ENCODE data around the gene HSP90B1.

Gene HSP90B1

GRCh38 chr12:103958621-103959020 lies 28.4 kb downstream of the HSP90B1 start:
- peaks cover 5 to 8% of the 10 kb centered on the region in 2 donors for H3K36me3 ChIP-seq (ENCODE audit: control insufficient read depth in 1 of 2, insufficient read depth in 2 of 2, low read length in 2 of 2)
- no peak overlapping the region for H3K4me3 ChIP-seq (ENCODE audit: low read depth in 1 of 2, low read length in 2 of 2)
- H3K27me3 ChIP-seq (ENCODE audit: low read depth, low read length): no peaks in the 10 kb centered on the region
- H3K27ac ChIP-seq (ENCODE audit: low read length): no peak overlapping the region
- no peaks in the 10 kb centered on the region for H3K9me3 ChIP-seq (ENCODE audit: control insufficient read depth in 1 of 2, low read length in 2 of 2)
- peaks cover 10 to 20% of the 10 kb centered on the region in 2 donors for H3K4me1 ChIP-seq (ENCODE audit: control insufficient read depth in 1 of 2, insufficient read depth in 2 of 2, low read length in 2 of 2)

- no peak overlapping the region for H3K4me3 ChIP-seq (ENCODE audit: low read depth in 1 of 2, low read length in 2 of 2)
- no peak overlapping the region for H3K27ac ChIP-seq (ENCODE audit: low read length)
- no peaks in the 10 kb centered on the region for H3K27me3 ChIP-seq (ENCODE audit: low read depth, low read length)
- H3K4me1 ChIP-seq (ENCODE audit: control insufficient read depth in 1 of 2, insufficient read depth in 2 of 2, low read length in 2 of 2): peaks cover 14 to 20% of the 10 kb centered on the region in 2 donors
- no peaks in the 10 kb centered on the region for H3K36me3 ChIP-seq (ENCODE audit: control insufficient read depth in 1 of 2, insufficient read depth in 2 of 2, low read length in 2 of 2)
- no peaks in the 10 kb centered on the region for H3K9me3 ChIP-seq (ENCODE audit: control insufficient read depth in 1 of 2, low read length in 2 of 2)
These were observed 30.5 kb downstream of the HSP90B1 start for GRCh38 chr12:103960616-103961227.

- H3K27ac ChIP-seq (ENCODE audit: low read length): no peak overlapping the region
- H3K4me3 ChIP-seq (ENCODE audit: low read depth in 1 of 2, low read length in 2 of 2): no peak overlapping the region
- H3K4me1 ChIP-seq (ENCODE audit: control insufficient read depth in 1 of 2, insufficient read depth in 2 of 2, low read length in 2 of 2): peaks cover 7 to 25% of the 10 kb centered on the region in 2 donors
- H3K9me3 ChIP-seq (ENCODE audit: control insufficient read depth in 1 of 2, low read length in 2 of 2): no peaks in the 10 kb centered on the region
- no peaks in the 10 kb centered on the region for H3K36me3 ChIP-seq (ENCODE audit: control insufficient read depth in 1 of 2, insufficient read depth in 2 of 2, low read length in 2 of 2)
- no peaks in the 10 kb centered on the region for H3K27me3 ChIP-seq (ENCODE audit: low read depth, low read length)
These were observed 32.3 kb downstream of the HSP90B1 start for GRCh38 chr12:103962493-103962892.

GRCh38 chr12:103964805-103965204 lies 34.6 kb downstream of the HSP90B1 start:
- Histone ChIP-seq H3K4me1 (ENCODE audit: control insufficient read depth in 1 of 2, insufficient read depth in 2 of 2, low read length in 2 of 2) (peaks cover 7 to 32% of the 10 kb centered on the region in 2 donors), H3K27ac (ENCODE audit: low read length) (peak overlapping the region; percentile 99)

GRCh38 chr12:103965255-103965589 lies 35.0 kb downstream of the HSP90B1 start:
- H3K9me3 ChIP-seq (ENCODE audit: control insufficient read depth in 1 of 2, low read length in 2 of 2): no peaks in the 10 kb centered on the region

More at GRCh38 chr12:103964805-103965204, 34.6 kb downstream of the HSP90B1 start:
- Histone ChIP-seq H3K36me3 (ENCODE audit: control insufficient read depth in 1 of 2, insufficient read depth in 2 of 2, low read length in 2 of 2) (peaks cover 0 to 3% of the 10 kb centered on the region in 2 donors), H3K9me3 (ENCODE audit: control insufficient read depth in 1 of 2, low read length in 2 of 2) (no peaks in the 10 kb centered on the region), H3K4me3 (ENCODE audit: low read depth in 1 of 2, low read length in 2 of 2) (peak overlapping the region; percentile 77 to 88), H3K27me3 (ENCODE audit: low read depth, low read length) (no peaks in the 10 kb centered on the region)

GRCh38 chr12:103965590-103966504 lies 35.6 kb downstream of the HSP90B1 start, which contains the start of gene TDG:
TDG (plus strand) TSS chr12:103965872; CDS start chr12:103966038, 166 bp downstream.
- Histone ChIP-seq H3K27me3 (ENCODE audit: low read depth, low read length) (no peaks in the 10 kb centered on the region), H3K27ac (ENCODE audit: low read length) (peak within 1 kb of the TSS; percentile 99), H3K36me3 (ENCODE audit: control insufficient read depth in 1 of 2, insufficient read depth in 2 of 2, low read length in 2 of 2) (peaks cover 0 to 3% of the 10 kb centered on the region in 2 donors), H3K4me1 (ENCODE audit: control insufficient read depth in 1 of 2, insufficient read depth in 2 of 2, low read length in 2 of 2) (peaks cover 7 to 32% of the 10 kb centered on the region in 2 donors), H3K9me3 (ENCODE audit: control insufficient read depth in 1 of 2, low read length in 2 of 2) (no peaks in the 10 kb centered on the region), H3K4me3 (ENCODE audit: low read depth in 1 of 2, low read length in 2 of 2) (peak within 1 kb of the TSS; percentile 77 to 88)

More at GRCh38 chr12:103965255-103965589, 35.0 kb downstream of the HSP90B1 start:
- Histone ChIP-seq H3K4me3 (ENCODE audit: low read depth in 1 of 2, low read length in 2 of 2) (peak overlapping the region; percentile 77 to 88), H3K27ac (ENCODE audit: low read length) (peak overlapping the region; percentile 99), H3K36me3 (ENCODE audit: control insufficient read depth in 1 of 2, insufficient read depth in 2 of 2, low read length in 2 of 2) (peaks cover 0 to 3% of the 10 kb centered on the region in 2 donors), H3K27me3 (ENCODE audit: low read depth, low read length) (no peaks in the 10 kb centered on the region), H3K4me1 (ENCODE audit: control insufficient read depth in 1 of 2, insufficient read depth in 2 of 2, low read length in 2 of 2) (peaks cover 7 to 32% of the 10 kb centered on the region in 2 donors)

GRCh38 chr12:103966736-103967135 lies 36.5 kb downstream of the HSP90B1 start:
- H3K27ac ChIP-seq (ENCODE audit: low read length): peak overlapping the region; percentile 99

GRCh38 chr12:103969391-103969790 lies 39.2 kb downstream of the HSP90B1 start:
- peaks cover 0 to 3% of the 10 kb centered on the region in 2 donors for H3K36me3 ChIP-seq (ENCODE audit: control insufficient read depth in 1 of 2, insufficient read depth in 2 of 2, low read length in 2 of 2)
- H3K4me3 ChIP-seq (ENCODE audit: low read depth in 1 of 2, low read length in 2 of 2): no peak overlapping the region
- no peaks in the 10 kb centered on the region for H3K9me3 ChIP-seq (ENCODE audit: control insufficient read depth in 1 of 2, low read length in 2 of 2)
- H3K27me3 ChIP-seq (ENCODE audit: low read depth, low read length): no peaks in the 10 kb centered on the region
- peaks cover 5 to 24% of the 10 kb centered on the region in 2 donors for H3K4me1 ChIP-seq (ENCODE audit: control insufficient read depth in 1 of 2, insufficient read depth in 2 of 2, low read length in 2 of 2)
- peak overlapping the region; percentile 10 for H3K27ac ChIP-seq (ENCODE audit: low read length)

More at GRCh38 chr12:103966736-103967135, 36.5 kb downstream of the HSP90B1 start:
- no peaks in the 10 kb centered on the region for H3K9me3 ChIP-seq (ENCODE audit: control insufficient read depth in 1 of 2, low read length in 2 of 2)
- H3K36me3 ChIP-seq (ENCODE audit: control insufficient read depth in 1 of 2, insufficient read depth in 2 of 2, low read length in 2 of 2): peaks cover 0 to 3% of the 10 kb centered on the region in 2 donors
- peak overlapping the region; percentile 77 to 88 for H3K4me3 ChIP-seq (ENCODE audit: low read depth in 1 of 2, low read length in 2 of 2)
- peaks cover 7 to 32% of the 10 kb centered on the region in 2 donors for H3K4me1 ChIP-seq (ENCODE audit: control insufficient read depth in 1 of 2, insufficient read depth in 2 of 2, low read length in 2 of 2)
- H3K27me3 ChIP-seq (ENCODE audit: low read depth, low read length): no peaks in the 10 kb centered on the region

- peaks cover 4 to 16% of the 10 kb centered on the region in 2 donors for H3K36me3 ChIP-seq (ENCODE audit: control insufficient read depth in 1 of 2, insufficient read depth in 2 of 2, low read length in 2 of 2)
- H3K4me1 ChIP-seq (ENCODE audit: control insufficient read depth in 1 of 2, insufficient read depth in 2 of 2, low read length in 2 of 2): no peaks in the 10 kb centered on the region
- H3K27me3 ChIP-seq (ENCODE audit: low read depth, low read length): no peaks in the 10 kb centered on the region
- H3K9me3 ChIP-seq (ENCODE audit: control insufficient read depth in 1 of 2, low read length in 2 of 2): no peaks in the 10 kb centered on the region
- H3K27ac ChIP-seq (ENCODE audit: low read length): no peak overlapping the region
- H3K4me3 ChIP-seq (ENCODE audit: low read depth in 1 of 2, low read length in 2 of 2): no peak overlapping the region
These were observed 43.7 kb downstream of the HSP90B1 start for GRCh38 chr12:103973909-103974308.

GRCh38 chr12:103975368-103975767 lies 45.2 kb downstream of the HSP90B1 start:
- Histone ChIP-seq H3K9me3 (ENCODE audit: control insufficient read depth in 1 of 2, low read length in 2 of 2) (no peaks in the 10 kb centered on the region), H3K36me3 (ENCODE audit: control insufficient read depth in 1 of 2, insufficient read depth in 2 of 2, low read length in 2 of 2) (peaks cover 8 to 22% of the 10 kb centered on the region in 2 donors), H3K4me1 (ENCODE audit: control insufficient read depth in 1 of 2, insufficient read depth in 2 of 2, low read length in 2 of 2) (no peaks in the 10 kb centered on the region), H3K27ac (ENCODE audit: low read length) (no peak overlapping the region), H3K27me3 (ENCODE audit: low read depth, low read length) (no peaks in the 10 kb centered on the region), H3K4me3 (ENCODE audit: low read depth in 1 of 2, low read length in 2 of 2) (no peak overlapping the region)

- Histone ChIP-seq H3K4me3 (ENCODE audit: low read depth in 1 of 2, low read length in 2 of 2) (no peak overlapping the region), H3K27me3 (ENCODE audit: low read depth, low read length) (no peaks in the 10 kb centered on the region), H3K4me1 (ENCODE audit: control insufficient read depth in 1 of 2, insufficient read depth in 2 of 2, low read length in 2 of 2) (no peaks in the 10 kb centered on the region), H3K9me3 (ENCODE audit: control insufficient read depth in 1 of 2, low read length in 2 of 2) (no peaks in the 10 kb centered on the region), H3K36me3 (ENCODE audit: control insufficient read depth in 1 of 2, insufficient read depth in 2 of 2, low read length in 2 of 2) (peaks cover 17 to 45% of the 10 kb centered on the region in 2 donors), H3K27ac (ENCODE audit: low read length) (no peak overlapping the region)
These were observed 48.3 kb downstream of the HSP90B1 start for GRCh38 chr12:103978384-103978982.
